Parathyroid adenoma (tissue), 2 donors: ENCODE results near the gene TBL1XR1.

ENCODE experiments used
- H2AFZ ChIP-seq: fragments of 300-600 bp; sonication (generic); one replicate; pipeline ENCODE4 v1.7.0; 2017; ENCODE audit warnings: antibody characterized with exemption, mild to moderate bottlenecking
- H3K27ac ChIP-seq: fragments of 300-600 bp; sonication (generic); one replicate; pipeline ENCODE4 v1.7.0; 2017
- H3K27me3 ChIP-seq: fragments of 300-600 bp; sonication (generic); one replicate; pipeline ENCODE4 v1.7.0; 2017; ENCODE audit warnings: low read length; ENCODE audit not compliant: control insufficient read depth, insufficient read depth
- H3K36me3 ChIP-seq: fragments of 300-600 bp; sonication (generic); one replicate; pipeline ENCODE4 v1.7.0; 2017; ENCODE audit warnings: low read length; ENCODE audit not compliant: control insufficient read depth, insufficient read depth
- H3K4me1 ChIP-seq: fragments of 300-600 bp; sonication (generic); one replicate; pipeline ENCODE4 v1.7.0; 2017; ENCODE audit warnings: control low read depth
- H3K4me2 ChIP-seq: fragments of 300-600 bp; sonication (generic); one replicate; pipeline ENCODE4 v1.7.0; 2017; ENCODE audit warnings: low read length
- H3K4me3 ChIP-seq: fragments of 300-600 bp; sonication (generic); one replicate; pipeline ENCODE4 v1.7.0; 2017; ENCODE audit warnings: low read depth, low read length
- H3K79me2 ChIP-seq: fragments of 300-600 bp; sonication (generic); one replicate; pipeline ENCODE4 v1.7.0; 2017; ENCODE audit warnings: control low read depth
- H3K9ac ChIP-seq: fragments of 300-600 bp; sonication (generic); one replicate; pipeline ENCODE4 v1.7.0; 2017; ENCODE audit warnings: mild to moderate bottlenecking
- H3K9me3 ChIP-seq: fragments of 300-600 bp; sonication (generic); one replicate; pipeline ENCODE4 v1.7.0; 2017; ENCODE audit warnings: low read length; ENCODE audit not compliant: control insufficient read depth
- TF ChIP-seq, protein P1 (sequence below): fragments of 300-600 bp; sonication (generic); IDR thresholded peaks from one replicate; pipeline ENCODE4 v1.7.0; 2017; ENCODE audit warnings: antibody characterized with exemption, mild to moderate bottlenecking
- donor health status: primary hyperparathyroidism.

TBL1XR1 gene

DNA sequence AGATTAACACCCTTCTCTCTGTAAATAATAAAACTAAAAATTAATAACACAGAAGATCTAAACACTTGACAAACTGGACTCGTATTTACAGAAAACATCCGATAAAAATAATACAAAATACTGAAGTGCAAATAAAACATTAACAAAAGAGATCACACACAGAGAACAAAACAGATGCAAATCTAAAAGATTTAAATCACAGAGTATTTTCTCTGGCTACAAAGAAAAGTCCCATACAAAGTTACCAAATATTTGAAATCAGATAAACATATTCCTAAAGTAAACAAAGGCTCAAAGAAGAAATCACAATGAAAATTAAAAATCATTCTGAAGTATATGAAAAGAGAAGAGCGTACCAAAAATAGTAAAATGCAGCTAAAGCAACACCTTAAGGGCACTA, 42.5 kb downstream of the TBL1XR1 start:
- Histone ChIP-seq H2AFZ (no peak overlapping the region), H3K9ac (no peak overlapping the region), H3K4me3 (no peak overlapping the region), H3K36me3 (no peaks in the 10 kb centered on the region), H3K4me2 (no peak overlapping the region), H3K4me1 (peaks cover 8% of the 10 kb centered on the region), H3K27ac (no peak overlapping the region), H3K9me3 (no peaks in the 10 kb centered on the region), H3K79me2 (peaks cover 29% of the 10 kb centered on the region), H3K27me3 (no peaks in the 10 kb centered on the region)
- TF ChIP-seq, protein P1, sequence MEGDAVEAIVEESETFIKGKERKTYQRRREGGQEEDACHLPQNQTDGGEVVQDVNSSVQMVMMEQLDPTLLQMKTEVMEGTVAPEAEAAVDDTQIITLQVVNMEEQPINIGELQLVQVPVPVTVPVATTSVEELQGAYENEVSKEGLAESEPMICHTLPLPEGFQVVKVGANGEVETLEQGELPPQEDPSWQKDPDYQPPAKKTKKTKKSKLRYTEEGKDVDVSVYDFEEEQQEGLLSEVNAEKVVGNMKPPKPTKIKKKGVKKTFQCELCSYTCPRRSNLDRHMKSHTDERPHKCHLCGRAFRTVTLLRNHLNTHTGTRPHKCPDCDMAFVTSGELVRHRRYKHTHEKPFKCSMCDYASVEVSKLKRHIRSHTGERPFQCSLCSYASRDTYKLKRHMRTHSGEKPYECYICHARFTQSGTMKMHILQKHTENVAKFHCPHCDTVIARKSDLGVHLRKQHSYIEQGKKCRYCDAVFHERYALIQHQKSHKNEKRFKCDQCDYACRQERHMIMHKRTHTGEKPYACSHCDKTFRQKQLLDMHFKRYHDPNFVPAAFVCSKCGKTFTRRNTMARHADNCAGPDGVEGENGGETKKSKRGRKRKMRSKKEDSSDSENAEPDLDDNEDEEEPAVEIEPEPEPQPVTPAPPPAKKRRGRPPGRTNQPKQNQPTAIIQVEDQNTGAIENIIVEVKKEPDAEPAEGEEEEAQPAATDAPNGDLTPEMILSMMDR = no peak

DNA sequence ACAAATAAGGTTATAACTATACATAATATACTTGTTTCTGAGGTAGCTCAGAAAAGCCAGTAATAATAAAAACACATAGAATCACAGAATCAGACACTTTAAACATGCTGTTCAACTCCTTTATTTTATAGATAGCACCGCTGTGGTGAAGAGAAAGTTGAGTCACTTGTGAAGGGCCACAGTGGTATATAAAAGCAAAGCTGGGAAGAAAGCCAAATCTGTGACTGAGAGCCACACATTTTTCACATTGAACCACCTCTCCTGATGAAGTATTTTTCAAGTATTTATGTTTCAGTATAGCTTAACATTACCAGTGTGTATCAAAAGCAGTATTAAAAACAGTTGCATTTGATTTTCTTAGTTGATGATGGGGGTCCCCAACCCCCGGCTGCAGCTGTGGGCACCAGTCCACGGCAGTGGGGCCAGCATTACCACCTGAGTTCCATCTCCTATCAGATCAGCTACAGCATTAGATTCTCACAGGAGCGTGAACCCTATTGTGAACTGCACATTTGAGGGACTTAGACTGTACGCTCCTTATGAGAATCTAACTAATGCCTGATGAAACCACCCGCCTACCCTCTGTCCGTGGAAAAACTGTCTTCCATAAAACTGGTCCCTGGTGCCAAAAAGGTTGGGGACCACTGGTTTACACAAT, 46.2 kb downstream of the TBL1XR1 start:
- Histone ChIP-seq H3K79me2 (peaks cover 23% of the 10 kb centered on the region), H2AFZ (no peak overlapping the region), H3K9me3 (no peaks in the 10 kb centered on the region), H3K4me1 (peaks cover 8% of the 10 kb centered on the region), H3K27me3 (no peaks in the 10 kb centered on the region), H3K4me2 (peak overlapping the region; percentile 12), H3K4me3 (no peak overlapping the region), H3K27ac (peak overlapping the region; percentile 49), H3K9ac (no peak overlapping the region), H3K36me3 (no peaks in the 10 kb centered on the region)
- TF ChIP-seq, protein P1 = no peak

DNA sequence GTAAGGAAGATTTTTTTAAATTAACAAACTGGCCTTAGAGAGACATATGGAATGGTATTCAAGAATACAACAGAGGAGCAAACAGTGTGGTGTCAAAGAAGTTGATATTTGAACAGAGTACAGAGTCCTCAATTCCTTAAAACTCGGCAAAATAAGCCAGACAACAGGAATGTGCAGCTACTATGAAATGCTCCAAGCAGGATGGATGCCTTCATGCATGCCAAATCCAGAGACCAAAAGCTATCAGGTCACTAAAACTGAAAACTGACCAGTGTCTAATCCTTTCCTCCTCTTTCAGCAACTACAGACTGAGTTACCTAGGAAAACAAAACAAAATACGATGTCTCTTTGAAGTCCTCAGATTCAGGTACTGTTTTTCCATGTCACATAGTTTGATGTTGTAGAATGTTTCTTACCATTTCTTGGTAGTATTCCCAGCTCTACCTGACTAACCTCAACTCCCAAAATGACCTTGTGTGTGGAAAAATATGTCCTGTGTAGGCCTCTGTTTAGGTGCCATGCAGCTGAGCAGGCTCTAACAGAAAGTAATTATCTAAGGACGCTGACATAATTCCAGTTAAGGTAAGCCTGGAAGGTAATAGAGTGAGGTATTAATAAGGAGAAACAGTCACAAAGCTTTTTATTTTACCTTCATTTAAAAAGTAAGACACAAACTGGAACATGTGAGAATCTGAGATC, 46.9 kb downstream of the TBL1XR1 start:
- Histone ChIP-seq H3K36me3 (no peaks in the 10 kb centered on the region), H3K79me2 (peaks cover 20% of the 10 kb centered on the region), H3K27me3 (no peaks in the 10 kb centered on the region), H3K4me3 (peak overlapping the region; percentile 0), H3K27ac (peak overlapping the region; percentile 49), H3K9ac (no peak overlapping the region), H3K4me2 (peak overlapping the region; percentile 23), H3K9me3 (no peaks in the 10 kb centered on the region), H2AFZ (no peak overlapping the region), H3K4me1 (peaks cover 10% of the 10 kb centered on the region)
- TF ChIP-seq, protein P1 = no peak

DNA sequence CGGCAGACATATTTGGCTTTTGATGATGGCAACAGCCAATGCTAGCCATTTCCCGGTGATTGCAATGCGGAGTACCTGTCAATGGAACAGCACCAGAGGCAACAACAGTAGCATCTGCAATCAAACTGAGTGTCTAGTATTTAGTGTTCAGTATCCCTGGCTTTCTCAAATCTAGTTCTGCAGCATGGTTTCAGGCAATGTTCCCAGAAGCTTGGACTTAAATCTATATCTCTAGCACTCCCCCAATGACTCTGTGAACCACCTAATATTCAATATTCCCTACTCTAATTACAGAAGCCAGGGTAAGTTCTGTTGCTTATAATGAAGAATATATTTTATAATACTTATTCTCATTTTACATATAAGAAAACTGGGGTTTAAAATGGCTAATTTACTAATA, 48.2 kb downstream of the TBL1XR1 start:
- Histone ChIP-seq H3K27ac (no peak overlapping the region), H3K4me3 (no peak overlapping the region), H3K9ac (no peak overlapping the region), H3K9me3 (no peaks in the 10 kb centered on the region), H3K4me1 (peaks cover 13% of the 10 kb centered on the region), H3K27me3 (no peaks in the 10 kb centered on the region), H3K79me2 (peaks cover 22% of the 10 kb centered on the region), H2AFZ (no peak overlapping the region), H3K4me2 (no peak overlapping the region), H3K36me3 (no peaks in the 10 kb centered on the region)
- TF ChIP-seq, protein P1 = no peak

DNA sequence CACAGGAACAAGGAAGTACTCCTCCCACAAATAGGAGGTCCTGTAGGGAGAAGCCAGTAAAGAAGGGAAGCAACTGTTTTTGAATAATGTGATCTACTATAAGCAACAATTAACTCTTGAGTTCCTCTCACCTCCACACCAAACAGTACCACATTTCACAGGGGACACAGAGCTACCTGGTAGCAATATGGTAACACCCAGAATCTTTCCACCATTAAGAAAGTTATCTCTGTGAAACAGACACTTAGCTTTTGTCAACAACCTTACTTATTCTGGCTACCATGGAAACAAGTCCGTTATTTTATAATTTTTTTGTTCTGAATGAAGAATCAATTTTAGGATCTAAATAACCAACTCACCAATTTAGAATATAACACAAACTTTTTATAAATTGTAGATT, 49.5 kb downstream of the TBL1XR1 start:
- Histone ChIP-seq H3K9ac (no peak overlapping the region), H3K79me2 (peaks cover 25% of the 10 kb centered on the region), H3K4me3 (no peak overlapping the region), H2AFZ (no peak overlapping the region), H3K36me3 (no peaks in the 10 kb centered on the region), H3K9me3 (no peaks in the 10 kb centered on the region), H3K27me3 (no peaks in the 10 kb centered on the region), H3K27ac (no peak overlapping the region), H3K4me1 (peaks cover 13% of the 10 kb centered on the region), H3K4me2 (no peak overlapping the region)
- TF ChIP-seq, protein P1 = no peak
